Right lobe of liver (tissue), 6 donors: Measurements from ENCODE around the gene SETMAR. TPM values are rescaled to one million over a fixed set of nuclear protein-coding genes. Genes with fewer than 3 reads are reported as not detected.

Experiments used
- ATAC-seq, 4 donors: fragments of 200-7000 bp; cut with Tn5 transposase; one replicate each; pipeline ENCODE4 v1.9.1; 2020; ENCODE audit warnings: mild to moderate bottlenecking in 4 of 4, moderate library complexity in 4 of 4
- DNase-seq, 3 donors: peaks; one replicate each; pipeline ENCODE4 v3.0.0-alpha.2; 2020
- H3K27ac ChIP-seq, 3 donors: fragments of 200-600 bp; one replicate each; pipeline ENCODE4 v1.8.0; 2022
- H3K27me3 ChIP-seq, 2 donors: fragments of 200-600 bp; one replicate each; pipeline ENCODE4 v1.8.0; 2022
- H3K36me3 ChIP-seq, 4 donors: fragments of 200-600 bp; sonication (generic) in 1 of 4; one replicate each; pipeline versions ENCODE4 v1.5.1 to v1.8.0; 2017 to 2022; ENCODE audit warnings: control low read depth in 1 of 4
- H3K4me1 ChIP-seq, 4 donors: fragments of 200-600 bp; sonication (generic) in 1 of 4; one replicate each; pipeline versions ENCODE4 v1.5.1 to v1.8.0; 2017 to 2022; ENCODE audit warnings: control low read depth in 1 of 4
- H3K4me3 ChIP-seq, 3 donors: fragments of 200-600 bp; one replicate each; pipeline ENCODE4 v1.8.0; 2022
- H3K9me3 ChIP-seq, 4 donors: fragments of 200-600 bp; sonication (generic) in 1 of 4; one replicate each; pipeline versions ENCODE4 v1.5.1 to v1.8.0; 2017 to 2022; ENCODE audit warnings: control low read depth in 1 of 4
- CTCF ChIP-seq, 4 donors: fragments of 200-600 bp in 3 of 4; fragments of 450-650 bp in 1 of 4; IDR thresholded peaks; one replicate each; pipeline versions ENCODE4 v1.5.1 to v1.8.0; 2016 to 2022; ENCODE audit warnings: antibody characterized with exemption in 4 of 4, mild to moderate bottlenecking in 2 of 4
- POLR2A ChIP-seq: fragments of 450-650 bp; IDR thresholded peaks from one replicate; pipeline ENCODE4 v1.6.1; 2017; ENCODE audit warnings: antibody characterized with exemption, mild to moderate bottlenecking
- WGBS: methylation state at CpG from one replicate; pipeline ENCODE4 v1.1.6; 2018; ENCODE audit warnings: low coverage, low lambda C conversion rate; ENCODE audit not compliant: insufficient coverage; ENCODE audit errors: missing lambda C conversion rate; 5-methylcytosine and 5-hydroxymethylcytosine counted together
- intact Hi-C, 2 donors: fragments of 100-400 bp; cut with DNase I; formaldehyde crosslinking; loops; one replicate each; pipeline versions ENCODE4 v1.11.2 to v1.14.1; 2022
- total RNA-seq, 6 experiments: library from RNA; depleted of rRNA in 2 of 6; stranded (reverse); fragments of >200 nt in 2 of 6; fragmentation: NEBNext Ultra II Directional in 3 of 6; extraction: Animal tissue kit (Norgen Biotek cat#: 25700) in 3 of 6; gene quantifications; one replicate each; pipeline versions ENCODE4 v1.1.0 to v1.2.4, GENCODE V29; 2016 to 2023
- donor health status: DM: no; HTN: yes; CAD: no.
- donor health status: DM: no; HTN: no; CAD: no.
- donor health status: DM: no; HTN: no; CAD: no.
- donor health status: DM: no; HTN: yes; CAD: no.
- donor health status: DM: no; HTN: yes; CAD: no.

Gene SETMAR
- total RNA-seq, 6 experiments from 2014 or later: 5.7 to 8.9 (median 7.0) TPM

- Histone ChIP-seq H3K36me3 (no peaks in the 10 kb centered on the region), H3K4me1 (peaks cover 0 to 18% (median 9%) of the 10 kb centered on the region in 4 donors), H3K27ac (peak overlapping the region in 2 of 3 donors; percentile 12 to 15), H3K4me3 (no peak overlapping the region), H3K9me3 (no peaks in the 10 kb centered on the region), H3K27me3 (no peaks in the 10 kb centered on the region)
- WGBS: 84% methylated on average over 12 of the region's 12 CpGs
- intact Hi-C loops: no loop called here
- TF ChIP-seq POLR2A (no peak), CTCF (IDR thresholded peaks at IDR 0.05) (no peak)
- DNase-seq (no peak), ATAC-seq (no peak)
Measured at GRCh38 chr3:4359805-4360502, 56.8 kb downstream of the SETMAR start.

DNA sequence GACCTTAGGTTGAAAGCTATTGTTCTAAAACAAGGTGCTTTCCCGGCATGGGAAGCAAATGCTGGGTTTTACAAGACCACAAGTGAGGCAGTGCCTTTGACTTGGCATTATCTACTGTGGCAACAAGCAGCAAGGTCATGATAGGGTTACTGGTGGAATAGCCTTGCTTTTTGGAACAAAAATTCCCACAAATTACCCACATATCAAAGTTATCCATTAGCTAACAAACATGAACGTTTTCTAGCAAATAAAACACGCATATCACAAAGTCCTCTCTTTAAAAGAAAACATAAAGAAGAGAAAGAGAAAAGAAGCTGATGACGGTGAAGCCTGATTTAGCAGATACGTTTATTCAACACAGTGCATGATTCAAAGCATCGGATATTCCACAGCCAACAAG lies 57.6 kb downstream of the SETMAR start:
- ATAC-seq: peak; percentile 51 to 82 (median 66)
- Histone ChIP-seq H3K27me3 (no peaks in the 10 kb centered on the region), H3K36me3 (no peaks in the 10 kb centered on the region), H3K9me3 (no peaks in the 10 kb centered on the region), H3K4me1 (peaks cover 0 to 10% (median 5%) of the 10 kb centered on the region in 4 donors), H3K4me3 (no peak overlapping the region), H3K27ac (peak overlapping the region in 2 of 3 donors; percentile 12 to 15)
- intact Hi-C loops: no loop called here
- no peak for DNase-seq
- no peak for TF ChIP-seq CTCF (IDR thresholded peaks at IDR 0.05)
- no peak for TF ChIP-seq POLR2A
- WGBS: 28% methylated on average over 6 of the region's 6 CpGs

- H3K4me1 ChIP-seq: no peaks in the 10 kb centered on the region
- WGBS: 100% methylated on average over 2 of the region's 2 CpGs
- ATAC-seq (no peak), DNase-seq (no peak)
- no peak overlapping the region for H3K4me3 ChIP-seq
- H3K27ac ChIP-seq: no peak overlapping the region
- H3K27me3 ChIP-seq: no peaks in the 10 kb centered on the region
- TF ChIP-seq CTCF (IDR thresholded peaks at IDR 0.05): no peak
- no peak for TF ChIP-seq POLR2A
- H3K36me3 ChIP-seq: no peaks in the 10 kb centered on the region
- intact Hi-C loops: no loop called here
- H3K9me3 ChIP-seq: no peaks in the 10 kb centered on the region
Measured at GRCh38 chr3:4362523-4362922, 59.4 kb downstream of the SETMAR start.

Other genes starting within 250 kb of the SETMAR start
- 10 to 100 TPM; 15.9 to 32.4 (median 21.3) TPM for gene SUMF1, start 163.9 kb downstream of the SETMAR start, total RNA-seq
- 10 to 100 TPM in 4 of 6 experiments, 1 to 10 TPM in 2; 6.5 to 16.2 (median 11.5) TPM for gene ITPR1, start 190.0 kb downstream of the SETMAR start, total RNA-seq